IMR-90 (cell line): ENCODE results near the gene ANKRD31. TPM values are rescaled to one million over a fixed set of nuclear protein-coding genes. Genes with fewer than 3 reads are reported as not detected.

Source experiments
- ATAC-seq: fragments of 200-7000 bp; cut with Tn5 transposase; 2 replicates; pipeline ENCODE4 v1.9.1; 2020; ENCODE audit warnings: low read depth, mild to moderate bottlenecking, moderate library complexity
- BruUV-seq: library from RNA; stranded (reverse); fragments of 400-500 nt; replicated peaks from 2 replicates; lab custom pipeline; 2021; lab: Mats Ljungman, UMichigan
- CTCF ChIA-PET: fragments of 300-600 bp; formaldehyde crosslinking; extraction: SDS; loops from one replicate; lab custom pipeline; 2021; ENCODE audit warnings: antibody characterized with exemption; lab: Yijun Ruan, JAX
- POLR2A ChIA-PET: fragments of 300-600 bp; sonication (Branson Sonifier 250); formaldehyde crosslinking; loops from one replicate; lab custom pipeline; 2022; ENCODE audit warnings: antibody characterized with exemption; ENCODE audit not compliant: unreplicated experiment; lab: Charles Lee
- DNase-seq: peaks from one replicate; pipeline ENCODE4 v3.0.0; 2013
- H2AFZ ChIP-seq: replicated peaks from 2 replicates; pipeline ENCODE3; 2013; ENCODE audit warnings: low read length, mild to moderate bottlenecking; ENCODE audit not compliant: poor library complexity
- H2AK5ac ChIP-seq: 2 replicates; pipeline ENCODE4 v1.6.1; 2013; ENCODE audit warnings: low read depth, low read length, inconsistent platforms
- H2AK9ac ChIP-seq: replicated peaks from 2 replicates; pipeline ENCODE3; 2013; ENCODE audit warnings: mild to moderate bottlenecking, low read depth, low read length, moderate library complexity; ENCODE audit not compliant: poor library complexity
- H2BK120ac ChIP-seq: 2 replicates; pipeline ENCODE4 v1.6.1; 2013; ENCODE audit warnings: low read depth, low read length, inconsistent platforms
- H2BK15ac ChIP-seq: 3 replicates; pipeline ENCODE4 v1.6.1; 2013; ENCODE audit warnings: low read depth, low read length, inconsistent platforms
- H2BK20ac ChIP-seq: 2 replicates; pipeline ENCODE4 v1.6.1; 2013; ENCODE audit warnings: low read depth, mild to moderate bottlenecking, inconsistent platforms, low read length, moderate library complexity
- H2BK5ac ChIP-seq: 2 replicates; pipeline ENCODE4 v1.6.1; 2013; ENCODE audit warnings: mild to moderate bottlenecking, low read depth, low read length, inconsistent platforms; ENCODE audit not compliant: poor library complexity, severe bottlenecking
- H3K14ac ChIP-seq: replicated peaks from 2 replicates; pipeline ENCODE4 v1.6.1; 2013; ENCODE audit warnings: low read depth, low read length, inconsistent platforms
- H3K18ac ChIP-seq: 2 replicates; pipeline ENCODE4 v1.6.1; 2013; ENCODE audit warnings: low read depth, low read length, control low read depth
- H3K23ac ChIP-seq: 2 replicates; pipeline ENCODE4 v1.6.1; 2013; ENCODE audit warnings: low read depth, low read length, inconsistent platforms
- H3K27ac ChIP-seq: 2 replicates; pipeline ENCODE4 v1.5.1; 2013; ENCODE audit warnings: mild to moderate bottlenecking, control low read depth, low read length; ENCODE audit not compliant: insufficient read depth
- H3K27me3 ChIP-seq: 2 replicates; pipeline ENCODE4 v1.6.1; 2013; ENCODE audit warnings: low read length; ENCODE audit not compliant: control insufficient read depth, insufficient read depth
- H3K36me3 ChIP-seq: 2 replicates; pipeline ENCODE4 v1.6.1; 2013; ENCODE audit warnings: low read length, mixed read lengths; ENCODE audit not compliant: control insufficient read depth, insufficient read depth
- H3K4ac ChIP-seq: 2 replicates; pipeline ENCODE4 v1.6.1; 2013; ENCODE audit warnings: low read depth, low read length, inconsistent platforms
- H3K4me1 ChIP-seq: 2 replicates; pipeline ENCODE4 v1.6.1; 2013; ENCODE audit warnings: low read length, mixed read lengths; ENCODE audit not compliant: control insufficient read depth, insufficient read depth
- H3K4me2 ChIP-seq: 2 replicates; pipeline ENCODE4 v1.6.1; 2013; ENCODE audit warnings: low read depth, mild to moderate bottlenecking, control low read depth, low read length, moderate library complexity
- H3K4me3 ChIP-seq: 2 replicates; pipeline ENCODE4 v1.5.1; 2013; ENCODE audit warnings: low read depth, mild to moderate bottlenecking, control low read depth, low read length, moderate library complexity; ENCODE audit not compliant: insufficient read depth
- H3K56ac ChIP-seq: 2 replicates; pipeline ENCODE4 v1.6.1; 2013; ENCODE audit warnings: low read length, inconsistent platforms; ENCODE audit not compliant: insufficient read depth; ENCODE audit errors: extremely low read depth
- H3K79me1 ChIP-seq, 2 experiments: 2 replicates each; pipeline ENCODE4 v1.6.1; 2013; ENCODE audit warnings: low read length in 2 of 2, inconsistent platforms in 1 of 2, low read depth in 1 of 2
- H3K9ac ChIP-seq: 2 replicates; pipeline ENCODE4 v1.6.1; 2013; ENCODE audit warnings: low read depth, low read length, control low read depth
- H3K9me1 ChIP-seq: 2 replicates; pipeline ENCODE4 v1.6.1; 2013; ENCODE audit warnings: low read length, inconsistent platforms; ENCODE audit not compliant: insufficient read depth
- H3K9me3 ChIP-seq: 2 replicates; pipeline ENCODE4 v1.6.1; 2013; ENCODE audit warnings: low read length; ENCODE audit not compliant: control insufficient read depth, insufficient read depth
- H4K20me1 ChIP-seq: 2 replicates; pipeline ENCODE4 v1.6.1; 2013; ENCODE audit warnings: low read length, inconsistent platforms; ENCODE audit not compliant: insufficient read depth
- H4K5ac ChIP-seq: 2 replicates; pipeline ENCODE4 v1.6.1; 2013; ENCODE audit warnings: mild to moderate bottlenecking, low read depth, low read length, control low read depth
- H4K8ac ChIP-seq, 2 experiments: 2 replicates each; pipeline ENCODE4 v1.6.1; 2013; ENCODE audit warnings: low read depth in 2 of 2, low read length in 2 of 2, control low read depth in 1 of 2, inconsistent platforms in 1 of 2
- H4K91ac ChIP-seq: 2 replicates; pipeline ENCODE4 v1.6.1; 2013; ENCODE audit warnings: low read depth, low read length, inconsistent platforms; ENCODE audit not compliant: insufficient read depth
- CEBPB ChIP-seq: IDR thresholded peaks from 2 replicates; pipeline ENCODE4 v1.6.1; 2012; ENCODE audit warnings: low read depth, low read length, improper control_type of control experiment
- CTCF ChIP-seq: conservative IDR thresholded peaks from 2 replicates; pipeline ENCODE4 v1.5.1; 2012; ENCODE audit warnings: mild to moderate bottlenecking, low read depth, low read length, improper control_type of control experiment
- ELK1 ChIP-seq: fragments of 150-350 bp; IDR thresholded peaks from 2 replicates; pipeline ENCODE4 v1.6.1; 2016; ENCODE audit warnings: low read depth, mild to moderate bottlenecking, low read length, moderate library complexity, borderline replicate concordance
- NFE2L2 ChIP-seq: fragments of 150-350 bp; IDR thresholded peaks from 2 replicates; pipeline ENCODE4 v1.6.1; 2016; ENCODE audit warnings: low read depth, mild to moderate bottlenecking, low read length
- POLR2A ChIP-seq: IDR thresholded peaks from 2 replicates; pipeline ENCODE4 v1.6.1; 2012; ENCODE audit warnings: mild to moderate bottlenecking, low read depth, low read length
- RCOR1 ChIP-seq: IDR thresholded peaks from 2 replicates; pipeline ENCODE4 v1.6.1; 2012; ENCODE audit warnings: mild to moderate bottlenecking, low read length, improper control_type of control experiment; ENCODE audit not compliant: insufficient replicate concordance
- USF2 ChIP-seq: fragments of 150-350 bp; IDR thresholded peaks from 2 replicates; pipeline ENCODE4 v1.6.1; 2017; ENCODE audit warnings: mild to moderate bottlenecking, antibody characterized with exemption, low read length, low read depth
- WGBS, 2 experiments: methylation state at CpG; one replicate each; pipeline versions ENCODE4 v1.1.5 to v1.1.7; 2013; ENCODE audit warnings: missing lambda C conversion rate in 2 of 2; ENCODE audit not compliant: insufficient read length in 1 of 2; ENCODE audit errors: extremely low coverage in 2 of 2; 5-methylcytosine and 5-hydroxymethylcytosine counted together
- dilution Hi-C: fragments of 300-500 bp; cut with HindIII; formaldehyde crosslinking; loops from one replicate; pipeline ENCODE4 v1.14.3; 2018; ENCODE audit warnings: low sequenced_read_pairs; ENCODE audit not compliant: unreplicated experiment
- in situ Hi-C: fragments of 300-500 bp; cut with MboI; formaldehyde crosslinking; loops from 3 replicates; pipeline ENCODE4 v1.14.3; 2019; ENCODE audit warnings: low sequenced_read_pairs, inconsistent platforms, mixed read lengths
- intact Hi-C: fragments of 100-400 bp; cut with micrococcal nuclease; formaldehyde crosslinking; loops from 2 replicates; pipeline ENCODE4 v1.10.0; 2022
- polyA plus RNA-seq, 3 experiments: library from polyadenylated mRNA; depleted of rRNA; stranded (reverse); fragments of >200 nt; gene quantifications; 2 replicates each; pipeline ENCODE4 v1.2.3, GENCODE V29; 2012; ENCODE audit warnings: low replicate concordance in 1 of 3
- total RNA-seq: library from RNA; depleted of rRNA; stranded (reverse); fragments of >200 nt; gene quantifications from 2 replicates; pipeline ENCODE4 v1.2.3, GENCODE V29; 2012

ANKRD31 gene
- total and polyA plus RNA-seq, 2 of the 4 experiments (the other 2 are of a cell fraction) = under 0.01 to 0.02 TPM

- no peak for TF ChIP-seq CTCF
Observed at GRCh38 chr5:75045071-75045470, 191.6 kb downstream of the ANKRD31 start (continued).

GRCh38 chr5:75044406-75044805 lies 192.3 kb downstream of the ANKRD31 start:
- no peak overlapping the region for H2AK9ac ChIP-seq
- ATAC-seq = no peak
- H4K20me1 ChIP-seq = no peaks in the 10 kb centered on the region
- dilution Hi-C loops (no loop called here), intact Hi-C loops (no loop called here), in situ Hi-C loops (no loop called here)
- H2BK120ac ChIP-seq = no peak overlapping the region
- no TSS peak for BruUV-seq
- H2AFZ ChIP-seq = no peak overlapping the region
- peaks cover 9% of the 10 kb centered on the region for H3K4me1 ChIP-seq
- H3K4me2 ChIP-seq = no peak overlapping the region
- 73% methylated on average over 3 of the region's 7 CpGs; no CpG with 5 or more reads in 1 of the 2 experiments for WGBS, 2 experiments
- no peak overlapping the region for H3K23ac ChIP-seq
- no peak overlapping the region for H2BK15ac ChIP-seq
- no peak overlapping the region for H3K27ac ChIP-seq
- H2AK5ac ChIP-seq = no peak overlapping the region
- H4K91ac ChIP-seq = no peak overlapping the region
- H2BK5ac ChIP-seq = no peak overlapping the region
- H3K9me3 ChIP-seq = no peaks in the 10 kb centered on the region
- peaks cover 0 to 30% of the 10 kb centered on the region in 2 experiments; a peak in 3 of 4 replicates for H3K79me1 ChIP-seq
- no peak overlapping the region for H3K4me3 ChIP-seq
- DNase-seq = no peak
- H4K5ac ChIP-seq = no peak overlapping the region
- H3K4ac ChIP-seq = no peak overlapping the region
- H3K36me3 ChIP-seq = peaks cover 9% of the 10 kb centered on the region
- CTCF ChIA-PET = no interaction called here
- H3K14ac ChIP-seq = no peak overlapping the region
- no peak overlapping the region for H3K56ac ChIP-seq
- H4K8ac ChIP-seq = no peak overlapping the region
- POLR2A ChIA-PET = interaction anchor here (0.5 kb wide), 1 partner anchor 328 kb away, joined by 3 read pairs; no protein-coding TSS in a partner anchor
- H3K9ac ChIP-seq = no peak overlapping the region
- H2BK20ac ChIP-seq = no peak overlapping the region
- H3K27me3 ChIP-seq = no peaks in the 10 kb centered on the region
- TF ChIP-seq CEBPB (no peak), NFE2L2 (no peak), ELK1 (no peak), POLR2A (no peak), RCOR1 (no peak), CTCF (no peak), USF2 (no peak)
- no peak overlapping the region for H3K18ac ChIP-seq
- peaks cover 11% of the 10 kb centered on the region; the same call in 1 of the 2 replicates for H3K9me1 ChIP-seq
